DOHH2 (cell line): Measurements from ENCODE around the gene GFI1.

Experiments used
- H3F3A ChIP-seq: fragments of 200-600 bp; sonication (generic), shearing (Covaris generic); 2 replicates; pipeline ENCODE4 v1.6.0; 2016; ENCODE audit warnings: antibody characterized with exemption, mild to moderate bottlenecking; ENCODE audit not compliant: control insufficient read depth, insufficient read depth
- H3K27ac ChIP-seq: fragments of 200-600 bp; sonication (generic); 2 replicates; pipeline ENCODE4 v1.5.1; 2014; ENCODE audit warnings: low read depth, mild to moderate bottlenecking, low read length, moderate library complexity
- H3K27me3 ChIP-seq: fragments of 200-600 bp; sonication (generic); 2 replicates; pipeline ENCODE4 v1.6.1; 2014; ENCODE audit warnings: mild to moderate bottlenecking, low read length, mixed read lengths; ENCODE audit not compliant: control insufficient read depth
- H3K36me3 ChIP-seq: fragments of 200-600 bp; sonication (generic); 2 replicates; pipeline ENCODE4 v1.6.1; 2014; ENCODE audit warnings: mild to moderate bottlenecking, low read length, moderate library complexity, mixed read lengths; ENCODE audit not compliant: control insufficient read depth
- H3K4me1 ChIP-seq: fragments of 200-600 bp; sonication (generic); 2 replicates; pipeline ENCODE4 v1.6.1; 2014; ENCODE audit warnings: mild to moderate bottlenecking, low read length, mixed read lengths; ENCODE audit not compliant: control insufficient read depth
- H3K4me2 ChIP-seq: fragments of 200-600 bp; sonication (generic); 2 replicates; pipeline ENCODE4 v1.6.0; 2014; ENCODE audit warnings: mild to moderate bottlenecking, low read length, moderate library complexity
- H3K4me3 ChIP-seq: fragments of 200-600 bp; sonication (generic); 2 replicates; pipeline ENCODE4 v1.5.1; 2014; ENCODE audit warnings: mild to moderate bottlenecking, low read length, mixed read lengths
- H3K79me2 ChIP-seq: fragments of 200-600 bp; sonication (generic); 2 replicates; pipeline ENCODE4 v1.6.1; 2014; ENCODE audit warnings: mild to moderate bottlenecking, low read length, mixed read lengths; ENCODE audit not compliant: control insufficient read depth
- H3K9me2 ChIP-seq: fragments of 200-600 bp; sonication (generic); replicated peaks from 2 replicates; pipeline ENCODE4 v1.6.1; 2014; ENCODE audit warnings: mild to moderate bottlenecking, low read length, mixed read lengths; ENCODE audit not compliant: control insufficient read depth
- H3K9me3 ChIP-seq: fragments of 200-600 bp; sonication (generic); 2 replicates; pipeline ENCODE4 v1.6.1; 2014; ENCODE audit warnings: antibody characterized with exemption, low read length, mixed read lengths; ENCODE audit not compliant: control insufficient read depth, insufficient read depth
- H4K20me1 ChIP-seq: fragments of 200-600 bp; sonication (generic); 2 replicates; pipeline ENCODE4 v1.6.0; 2014; ENCODE audit warnings: low read depth, mild to moderate bottlenecking, antibody characterized with exemption, low read length, moderate library complexity; ENCODE audit not compliant: control insufficient read depth, insufficient read depth
- CTCF ChIP-seq: fragments of 200-600 bp; sonication (generic); IDR thresholded peaks from one replicate; pipeline ENCODE4 v1.5.1; 2014; ENCODE audit warnings: antibody characterized with exemption, mild to moderate bottlenecking, low read depth, low read length; ENCODE audit not compliant: poor library complexity, severe bottlenecking
- EZH2phosphoT487 ChIP-seq: fragments of 200-600 bp; sonication (generic); IDR thresholded peaks from 2 replicates; pipeline ENCODE4 v1.6.1; 2017; ENCODE audit warnings: borderline replicate concordance, mild to moderate bottlenecking, antibody characterized with exemption, low read length, moderate library complexity, mixed read lengths

Gene GFI1

DNA sequence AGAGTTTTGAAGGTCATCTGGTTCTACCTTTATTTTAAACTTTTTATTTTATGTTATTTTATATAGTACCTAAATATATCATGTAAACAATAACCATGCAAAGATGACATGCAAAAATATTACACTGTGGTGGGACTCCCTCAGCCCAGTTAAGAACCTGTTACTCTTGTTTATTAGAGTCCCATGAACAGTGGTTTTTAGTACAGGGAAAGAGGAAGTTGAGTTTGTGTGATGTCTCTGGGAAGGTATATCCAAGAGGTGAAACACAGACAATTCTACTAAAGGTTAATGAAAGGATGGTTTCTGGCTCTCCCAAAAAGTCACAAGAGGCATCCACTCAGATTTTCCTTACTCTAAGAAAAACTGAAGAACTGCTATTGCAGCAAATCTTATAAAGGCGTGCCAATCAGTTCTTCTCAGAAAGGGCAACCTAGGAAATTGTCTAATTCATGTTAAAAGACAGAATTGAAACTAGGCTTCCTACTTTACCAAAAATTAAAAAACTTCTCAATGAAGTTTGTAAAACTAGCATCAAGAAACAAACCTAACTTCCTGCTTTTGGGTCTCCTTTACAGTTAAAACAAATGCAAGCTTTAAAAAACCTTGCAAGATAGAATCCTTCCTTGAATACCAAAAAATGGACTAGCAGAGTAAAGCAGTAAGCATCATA, 19.9 kb downstream of the GFI1 start:
- no peaks in the 10 kb centered on the region for H3K9me2 ChIP-seq
- H3K79me2 ChIP-seq, result no peaks in the 10 kb centered on the region
- no peaks in the 10 kb centered on the region for H4K20me1 ChIP-seq
- no peaks in the 10 kb centered on the region for H3K36me3 ChIP-seq
- H3F3A ChIP-seq, result no peaks in the 10 kb centered on the region
- TF ChIP-seq EZH2phosphoT487, result no peak
- TF ChIP-seq CTCF, result no peak
- no peak overlapping the region for H3K4me2 ChIP-seq
- no peaks in the 10 kb centered on the region for H3K27me3 ChIP-seq
- H3K27ac ChIP-seq, result no peak overlapping the region
- no peak overlapping the region for H3K4me3 ChIP-seq
- H3K9me3 ChIP-seq, result no peaks in the 10 kb centered on the region
- H3K4me1 ChIP-seq, result peaks cover 3% of the 10 kb centered on the region; the same call in 1 of the 2 replicates

- Histone ChIP-seq H3K27ac (no peak overlapping the region), H3K9me2 (no peaks in the 10 kb centered on the region), H3K4me1 (peaks cover 3% of the 10 kb centered on the region; the same call in 1 of the 2 replicates), H3F3A (no peaks in the 10 kb centered on the region), H3K4me2 (no peak overlapping the region), H4K20me1 (no peaks in the 10 kb centered on the region), H3K36me3 (no peaks in the 10 kb centered on the region), H3K9me3 (no peaks in the 10 kb centered on the region), H3K79me2 (no peaks in the 10 kb centered on the region), H3K4me3 (no peak overlapping the region), H3K27me3 (no peaks in the 10 kb centered on the region)
- no peak for TF ChIP-seq EZH2phosphoT487
- TF ChIP-seq CTCF, result no peak
Observed at GRCh38 chr1:92465256-92465647, 21.5 kb downstream of the GFI1 start.

GRCh38 chr1:92464588-92465255, 22.0 kb downstream of the GFI1 start:
- Histone ChIP-seq H3K4me2 (no peak overlapping the region), H3K79me2 (no peaks in the 10 kb centered on the region), H3K9me3 (no peaks in the 10 kb centered on the region), H3K4me3 (no peak overlapping the region), H3K9me2 (no peaks in the 10 kb centered on the region), H3K4me1 (peaks cover 7% of the 10 kb centered on the region; the same call in 1 of the 2 replicates), H3F3A (no peaks in the 10 kb centered on the region), H4K20me1 (no peaks in the 10 kb centered on the region), H3K27ac (no peak overlapping the region), H3K27me3 (no peaks in the 10 kb centered on the region), H3K36me3 (no peaks in the 10 kb centered on the region)
- TF ChIP-seq CTCF, result no peak
- no peak for TF ChIP-seq EZH2phosphoT487
